OCI-LY7 (cell line): ENCODE results near the gene ACSS1. TPM values are rescaled to one million over a fixed set of nuclear protein-coding genes. Genes with fewer than 3 reads are reported as not detected.

Experiments used
- BruUV-seq: library from RNA; stranded (reverse); fragments of 400-500 nt; replicated peaks from 2 replicates; lab custom pipeline; 2021; lab: Mats Ljungman, UMichigan
- CTCF ChIA-PET: fragments of 300-600 bp; sonication (Branson Sonifier 250); formaldehyde crosslinking; loops from one replicate; lab custom pipeline; 2022; ENCODE audit warnings: antibody characterized with exemption; ENCODE audit not compliant: unreplicated experiment; lab: Charles Lee
- POLR2A ChIA-PET: fragments of 300-600 bp; sonication (Branson Sonifier 250); formaldehyde crosslinking; loops from one replicate; lab custom pipeline; 2022; ENCODE audit warnings: antibody characterized with exemption; lab: Charles Lee
- DNase-seq: peaks from one replicate; pipeline ENCODE4 v3.0.0-alpha.2; 2015; ENCODE audit warnings: low spot score
- H2AFZ ChIP-seq: fragments of 200-600 bp; sonication (generic), shearing (Covaris generic); 2 replicates; pipeline ENCODE4 v1.6.1; 2014; ENCODE audit warnings: mild to moderate bottlenecking, antibody characterized with exemption, low read length, moderate library complexity
- H3K27ac ChIP-seq: fragments of 200-600 bp; sonication (generic); 2 replicates; pipeline ENCODE4 v1.5.1; 2014; ENCODE audit warnings: mixed run types, low read depth, mild to moderate bottlenecking, moderate library complexity, low read length, inconsistent platforms; ENCODE audit not compliant: poor library complexity, severe bottlenecking
- H3K36me3 ChIP-seq: fragments of 200-600 bp; sonication (generic); 2 replicates; pipeline ENCODE4 v1.6.1; 2014; ENCODE audit warnings: mild to moderate bottlenecking, antibody characterized with exemption, low read length, moderate library complexity, mixed read lengths; ENCODE audit not compliant: insufficient read depth
- H3K4me1 ChIP-seq: fragments of 200-600 bp; sonication (generic); 2 replicates; pipeline ENCODE4 v1.5.1; 2014; ENCODE audit warnings: mild to moderate bottlenecking, low read length; ENCODE audit not compliant: insufficient read depth, poor library complexity, severe bottlenecking
- H3K4me2 ChIP-seq: fragments of 200-600 bp; sonication (generic); 2 replicates; pipeline ENCODE4 v1.6.1; 2014; ENCODE audit warnings: mild to moderate bottlenecking, low read length
- H3K4me3 ChIP-seq: fragments of 200-600 bp; sonication (generic); 2 replicates; pipeline ENCODE4 v1.5.1; 2014; ENCODE audit warnings: mild to moderate bottlenecking, low read depth, low read length; ENCODE audit not compliant: poor library complexity, severe bottlenecking
- H3K79me2 ChIP-seq: fragments of 200-600 bp; sonication (generic); 2 replicates; pipeline ENCODE4 v1.6.1; 2016; ENCODE audit warnings: low read depth, mild to moderate bottlenecking, low read length, moderate library complexity, mixed read lengths; ENCODE audit not compliant: insufficient read depth
- H3K9me2 ChIP-seq: fragments of 200-600 bp; sonication (generic); 2 replicates; pipeline ENCODE4 v1.6.1; 2016; ENCODE audit warnings: mild to moderate bottlenecking, low read length, mixed read lengths; ENCODE audit not compliant: insufficient read depth
- H3K9me3 ChIP-seq: fragments of 200-600 bp; sonication (generic); 2 replicates; pipeline ENCODE4 v1.6.1; 2014; ENCODE audit warnings: mild to moderate bottlenecking, mixed run types, low read length, mixed read lengths
- H4K20me1 ChIP-seq: fragments of 200-600 bp; sonication (generic); 2 replicates; pipeline ENCODE4 v1.6.1; 2014; ENCODE audit warnings: mild to moderate bottlenecking, antibody characterized with exemption, low read length, moderate library complexity, mixed read lengths; ENCODE audit not compliant: insufficient read depth
- EZH2phosphoT487 ChIP-seq: fragments of 200-600 bp; sonication (generic); IDR thresholded peaks from 2 replicates; pipeline ENCODE4 v1.6.1; 2018; ENCODE audit warnings: low read depth, borderline replicate concordance, mild to moderate bottlenecking, mixed run types, antibody characterized with exemption, low read length, moderate library complexity, mixed read lengths
- intact Hi-C: fragments of 100-400 bp; cut with micrococcal nuclease; formaldehyde crosslinking; loops from one replicate; pipeline ENCODE4 v1.10.0; 2022; ENCODE audit not compliant: unreplicated experiment
- total RNA-seq, 2 experiments: library from RNA; depleted of rRNA in 1 of 2; stranded (reverse); fragments of >200 nt in 1 of 2; shearing (Covaris generic) in 1 of 2; gene quantifications; 2 replicates each; pipeline ENCODE4 v1.2.3, GENCODE V29; 2014 to 2022
- TF ChIP-seq, protein P1 (sequence below): fragments of 200-600 bp; sonication (generic); conservative IDR thresholded peaks from 2 replicates; pipeline ENCODE4 v1.5.1; 2014; ENCODE audit warnings: mild to moderate bottlenecking, antibody characterized with exemption, low read length, moderate library complexity, mixed read lengths

ACSS1 gene
- total RNA-seq, 2 experiments from 2014 or later: 0.35 to 0.40 TPM

DNA sequence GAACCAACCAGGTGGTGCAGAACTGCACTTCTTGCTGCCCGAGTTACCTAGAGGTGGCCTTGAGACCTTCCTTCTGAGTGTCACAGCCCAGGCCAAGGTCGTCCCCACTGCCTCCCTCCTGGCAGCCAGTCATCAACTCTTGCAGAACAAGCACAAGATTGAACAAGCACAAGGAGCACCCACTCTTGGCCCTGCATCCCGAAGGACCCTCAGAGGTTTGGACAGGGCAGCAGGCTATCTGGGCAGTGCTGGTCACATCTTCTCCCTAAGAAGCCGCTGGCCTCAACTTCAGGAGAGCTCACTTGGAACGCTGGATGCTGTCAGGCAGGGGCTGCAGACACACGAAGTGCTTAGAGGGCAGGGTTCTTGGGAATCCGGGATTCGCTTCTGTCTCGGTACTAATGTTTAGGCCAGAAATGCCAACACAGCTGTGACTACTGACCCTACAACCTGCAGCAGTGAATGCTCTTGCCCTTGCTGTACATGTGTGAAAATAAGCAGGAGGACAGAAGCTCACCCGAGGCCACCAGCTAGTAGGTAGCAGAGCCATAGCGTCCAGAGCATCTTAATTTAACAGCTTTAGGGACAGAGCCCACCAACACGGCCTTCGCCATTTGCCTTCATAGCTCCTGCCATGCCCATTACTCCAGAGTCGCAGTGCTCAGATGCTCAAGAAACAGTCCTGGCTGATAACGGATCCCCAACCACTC is 4.0 kb upstream of the ACSS1 start:
- POLR2A ChIA-PET: interaction anchor here (1.3 to 1.4 kb wide), 2 partner anchors 25 to 28 kb away, joined by 3 to 7 read pairs; no protein-coding TSS in a partner anchor
- BruUV-seq: no TSS peak
- Histone ChIP-seq H3K36me3 (no peaks in the 10 kb centered on the region), H3K79me2 (no peaks in the 10 kb centered on the region), H2AFZ (no peak overlapping the region), H3K9me2 (no peaks in the 10 kb centered on the region), H3K4me1 (peaks cover 20% of the 10 kb centered on the region), H3K4me2 (no peak overlapping the region), H4K20me1 (no peaks in the 10 kb centered on the region), H3K4me3 (no peak overlapping the region), H3K27ac (no peak overlapping the region), H3K9me3 (no peaks in the 10 kb centered on the region)
- no peak for DNase-seq
- TF ChIP-seq, protein P1, sequence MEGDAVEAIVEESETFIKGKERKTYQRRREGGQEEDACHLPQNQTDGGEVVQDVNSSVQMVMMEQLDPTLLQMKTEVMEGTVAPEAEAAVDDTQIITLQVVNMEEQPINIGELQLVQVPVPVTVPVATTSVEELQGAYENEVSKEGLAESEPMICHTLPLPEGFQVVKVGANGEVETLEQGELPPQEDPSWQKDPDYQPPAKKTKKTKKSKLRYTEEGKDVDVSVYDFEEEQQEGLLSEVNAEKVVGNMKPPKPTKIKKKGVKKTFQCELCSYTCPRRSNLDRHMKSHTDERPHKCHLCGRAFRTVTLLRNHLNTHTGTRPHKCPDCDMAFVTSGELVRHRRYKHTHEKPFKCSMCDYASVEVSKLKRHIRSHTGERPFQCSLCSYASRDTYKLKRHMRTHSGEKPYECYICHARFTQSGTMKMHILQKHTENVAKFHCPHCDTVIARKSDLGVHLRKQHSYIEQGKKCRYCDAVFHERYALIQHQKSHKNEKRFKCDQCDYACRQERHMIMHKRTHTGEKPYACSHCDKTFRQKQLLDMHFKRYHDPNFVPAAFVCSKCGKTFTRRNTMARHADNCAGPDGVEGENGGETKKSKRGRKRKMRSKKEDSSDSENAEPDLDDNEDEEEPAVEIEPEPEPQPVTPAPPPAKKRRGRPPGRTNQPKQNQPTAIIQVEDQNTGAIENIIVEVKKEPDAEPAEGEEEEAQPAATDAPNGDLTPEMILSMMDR: no peak
- TF ChIP-seq EZH2phosphoT487: no peak
- intact Hi-C loops: loop anchor here (10.0 kb wide), 2 partner anchors 113 to 233 kb away; no protein-coding TSS in a partner anchor
- CTCF ChIA-PET: interaction anchor here (1.0 kb wide), 1 partner anchor 53 kb away, joined by 3 read pairs; no protein-coding TSS in a partner anchor

DNA sequence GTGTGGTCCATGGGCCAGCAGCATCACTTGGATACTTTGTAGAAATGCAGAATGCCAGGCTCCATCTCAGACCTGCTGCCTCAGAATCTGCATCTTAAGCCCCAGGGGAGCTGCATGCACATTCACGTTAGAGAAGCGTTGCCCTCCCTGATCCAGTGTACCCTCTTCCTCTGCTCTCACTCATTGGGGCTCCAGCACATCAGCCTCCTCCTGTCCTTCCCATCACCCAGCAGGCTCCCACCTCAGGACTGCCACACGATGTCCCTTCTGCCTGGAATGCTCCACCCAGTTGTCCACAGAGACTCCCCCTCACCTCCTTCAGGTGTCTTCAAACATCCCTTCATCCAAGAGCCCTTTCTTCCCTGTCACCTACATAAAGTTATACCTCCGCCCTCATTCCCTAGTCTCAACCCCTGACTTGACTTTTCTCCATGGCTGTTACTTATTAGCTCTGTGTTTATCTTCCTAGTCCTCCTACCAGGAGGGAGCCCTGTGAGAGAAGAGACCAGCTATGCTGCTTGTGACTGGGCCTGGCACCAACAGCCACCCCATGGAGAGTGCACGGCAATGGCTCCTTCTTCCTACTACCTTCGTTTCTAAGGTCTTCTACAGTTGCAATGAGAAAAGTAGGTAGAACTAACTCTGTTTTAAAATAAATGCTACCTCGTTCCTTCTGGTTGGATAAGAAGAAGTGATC is 3.3 kb upstream of the ACSS1 start:
- H4K20me1 ChIP-seq: no peaks in the 10 kb centered on the region
- intact Hi-C loops: loop anchor here (10.0 kb wide), 2 partner anchors 114 to 234 kb away; no protein-coding TSS in a partner anchor
- no peaks in the 10 kb centered on the region for H3K9me3 ChIP-seq
- ChIA-PET POLR2A (no interaction called here), CTCF (no interaction called here)
- no peak overlapping the region for H3K27ac ChIP-seq
- no peak overlapping the region for H2AFZ ChIP-seq
- no peaks in the 10 kb centered on the region for H3K36me3 ChIP-seq
- H3K4me1 ChIP-seq: peaks cover 20% of the 10 kb centered on the region
- no peaks in the 10 kb centered on the region for H3K79me2 ChIP-seq
- TF ChIP-seq, protein P1: no peak
- TF ChIP-seq EZH2phosphoT487: no peak
- BruUV-seq: no TSS peak
- no peak overlapping the region for H3K4me3 ChIP-seq
- no peak overlapping the region for H3K4me2 ChIP-seq
- H3K9me2 ChIP-seq: no peaks in the 10 kb centered on the region
- no peak for DNase-seq
